Upper lobe of right lung (tissue), 1 donor: Measurements from ENCODE around the gene MEGF6. TPM values are rescaled to one million over a fixed set of nuclear protein-coding genes. Genes with fewer than 3 reads are reported as not detected.
A peak's percentile ranks its signal among the peaks of the same experiment; 100 is the strongest.

Experiments
- ATAC-seq: fragments of 200-7000 bp; cut with Tn5 transposase; one replicate; pipeline ENCODE4 v1.9.1; 2020; ENCODE audit warnings: mild to moderate bottlenecking, moderate library complexity
- DNase-seq: peaks from one replicate; pipeline ENCODE4 v3.0.0-alpha.2; 2020
- H3K27ac ChIP-seq: fragments of 200-600 bp; one replicate; pipeline ENCODE4 v1.8.0; 2022
- H3K27me3 ChIP-seq: fragments of 200-600 bp; one replicate; pipeline ENCODE4 v1.8.0; 2022; ENCODE audit warnings: mild to moderate bottlenecking
- H3K36me3 ChIP-seq: fragments of 200-600 bp; one replicate; pipeline ENCODE4 v1.8.0; 2022
- H3K4me1 ChIP-seq: fragments of 200-600 bp; one replicate; pipeline ENCODE4 v1.8.0; 2022
- H3K4me3 ChIP-seq: fragments of 200-600 bp; one replicate; pipeline ENCODE4 v1.8.0; 2022; ENCODE audit warnings: mild to moderate bottlenecking
- H3K9me3 ChIP-seq: fragments of 200-600 bp; one replicate; pipeline ENCODE4 v1.8.0; 2022
- CTCF ChIP-seq: fragments of 200-600 bp; IDR thresholded peaks from one replicate; pipeline ENCODE4 v1.8.0; 2022; ENCODE audit warnings: antibody characterized with exemption
- intact Hi-C: fragments of 100-400 bp; cut with DNase I; formaldehyde crosslinking; loops from one replicate; pipeline ENCODE4 v1.11.0; 2022
- total RNA-seq: library from RNA; stranded (reverse); fragmentation: NEBNext Ultra II Directional; extraction: Animal tissue kit (Norgen Biotek cat#: 25700); gene quantifications from one replicate; pipeline ENCODE4 v1.2.1, GENCODE V29; 2021
- donor health status: DM: no; HTN: yes; CAD: no; lungs with severe emphysema.

Gene MEGF6
- total RNA-seq, 1 donor from 2014 or later = 96.6 TPM

GRCh38 chr1:3657578-3658230, 46.4 kb upstream of the MEGF6 start:
- TF ChIP-seq CTCF = no peak
- DNase-seq (peak; percentile 61), ATAC-seq (peak; percentile 20)
- Histone ChIP-seq H3K4me1 (peaks cover 3% of the 10 kb centered on the region), H3K27me3 (peaks cover 29% of the 10 kb centered on the region), H3K4me3 (no peak overlapping the region), H3K36me3 (no peaks in the 10 kb centered on the region), H3K27ac (no peak overlapping the region), H3K9me3 (no peaks in the 10 kb centered on the region)
- intact Hi-C loops = no loop called here

- no peak overlapping the region for H3K4me3 ChIP-seq
- no peak for TF ChIP-seq CTCF
- H3K4me1 ChIP-seq = peaks cover 5% of the 10 kb centered on the region
- peak; percentile 40 for DNase-seq
- H3K27me3 ChIP-seq = peaks cover 32% of the 10 kb centered on the region
- H3K9me3 ChIP-seq = no peaks in the 10 kb centered on the region
- no peak overlapping the region for H3K27ac ChIP-seq
- no peaks in the 10 kb centered on the region for H3K36me3 ChIP-seq
- intact Hi-C loops = no loop called here
- no peak for ATAC-seq
Observed at GRCh38 chr1:3657096-3657475, 45.8 kb upstream of the MEGF6 start.

- intact Hi-C loops = no loop called here
- peaks cover 37% of the 10 kb centered on the region for H3K27me3 ChIP-seq
- DNase-seq = peak; percentile 25
- peaks cover 10% of the 10 kb centered on the region for H3K4me1 ChIP-seq
- no peak for ATAC-seq
- H3K4me3 ChIP-seq = no peak overlapping the region
- no peak for TF ChIP-seq CTCF
- no peaks in the 10 kb centered on the region for H3K36me3 ChIP-seq
- H3K9me3 ChIP-seq = no peaks in the 10 kb centered on the region
- H3K27ac ChIP-seq = no peak overlapping the region
Observed at GRCh38 chr1:3656450-3657095, 45.3 kb upstream of the MEGF6 start.

- no peak overlapping the region for H3K4me3 ChIP-seq
- H3K9me3 ChIP-seq = no peaks in the 10 kb centered on the region
- H3K36me3 ChIP-seq = no peaks in the 10 kb centered on the region
- DNase-seq = peak; percentile 37
- no peak overlapping the region for H3K27ac ChIP-seq
- intact Hi-C loops = no loop called here
- peaks cover 25% of the 10 kb centered on the region for H3K4me1 ChIP-seq
- no peak for ATAC-seq
- H3K27me3 ChIP-seq = peaks cover 49% of the 10 kb centered on the region
- TF ChIP-seq CTCF = no peak
Observed at GRCh38 chr1:3654549-3655281, 43.4 kb upstream of the MEGF6 start.

- ATAC-seq = no peak
- no peak for DNase-seq
- Histone ChIP-seq H3K36me3 (no peaks in the 10 kb centered on the region), H3K9me3 (no peaks in the 10 kb centered on the region), H3K27me3 (peaks cover 49% of the 10 kb centered on the region), H3K4me3 (no peak overlapping the region), H3K27ac (no peak overlapping the region), H3K4me1 (peaks cover 37% of the 10 kb centered on the region)
- intact Hi-C loops = no loop called here
- no peak for TF ChIP-seq CTCF
Observed at GRCh38 chr1:3653286-3653618, 41.9 kb upstream of the MEGF6 start.
